ENCODE data around the gene S100A3.
"Not testable (repeated sequence)": the region's sequence is repeated elsewhere in the genome, so short reads cannot be mapped to it uniquely, and the experiment has no call there.

The S100A3 gene

GRCh38 chr1:153569465-153569864 lies 20.4 kb upstream of the S100A3 start:
- DNase-seq (ENCODE audit: low read depth, low spot score): no peak

- DNase-seq (ENCODE audit: low read depth, low spot score): peak; percentile 98
Measured at GRCh38 chr1:153568367-153569099, 19.5 kb upstream of the S100A3 start.

GRCh38 chr1:153567621-153568366 lies 18.7 kb upstream of the S100A3 start:
- DNase-seq (ENCODE audit: low read depth, low spot score): peak; percentile 84

GRCh38 chr1:153566414-153567371 lies 17.6 kb upstream of the S100A3 start:
- DNase-seq (ENCODE audit: low read depth, low spot score): peak; percentile 95

GRCh38 chr1:153565529-153566374 lies 16.7 kb upstream of the S100A3 start, which contains the start of gene S100A2:
Gene S100A2 (minus strand): TSS chr1:153565844. CDS start chr1:153563877, 1,967 bp downstream.
- no peak for DNase-seq (ENCODE audit: low read depth, low spot score)

DNA sequence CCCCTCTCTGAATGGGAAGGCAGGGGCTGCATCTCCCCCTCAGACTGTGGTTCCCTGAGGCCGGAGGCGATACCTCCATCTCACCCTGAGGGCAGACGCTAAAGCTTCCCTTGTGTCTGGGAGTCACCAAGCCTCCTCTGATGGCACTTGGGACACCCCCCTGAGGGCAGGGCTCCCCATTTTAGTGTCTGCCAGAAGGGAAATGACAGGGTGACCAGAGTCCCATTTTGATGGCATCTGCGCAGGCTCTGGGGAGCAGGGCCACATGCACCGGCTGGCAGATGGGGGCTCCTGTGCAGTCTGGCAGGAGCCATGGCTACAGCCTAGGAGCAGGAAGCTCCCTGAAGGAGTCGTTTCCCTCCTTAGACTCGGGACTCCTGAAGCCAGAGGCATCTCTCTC lies 14.9 kb upstream of the S100A3 start:
- DNase-seq (ENCODE audit: low read depth, low spot score): no peak

DNA sequence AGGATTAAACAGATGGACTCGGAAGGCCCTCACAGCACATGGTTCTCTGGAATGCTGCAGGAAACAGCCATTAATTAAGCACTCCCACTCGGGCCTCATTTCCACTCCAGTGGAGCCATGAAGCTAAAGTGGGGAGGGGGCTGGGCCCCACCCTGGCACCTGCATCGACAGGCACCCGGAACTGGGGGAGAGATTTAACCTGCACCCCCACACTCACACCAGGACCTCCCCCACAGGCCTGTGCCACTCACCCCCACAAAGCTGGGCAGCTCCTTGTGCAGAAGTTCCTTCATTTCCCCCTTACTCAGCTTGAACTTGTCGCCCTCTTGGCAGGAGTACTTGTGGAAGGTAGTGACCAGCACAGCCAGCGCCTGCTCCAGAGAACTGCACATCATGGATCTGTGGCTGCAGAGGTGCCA lies 14.4 kb upstream of the S100A3 start:
- DNase-seq (ENCODE audit: low read depth, low spot score): no peak

GRCh38 chr1:153562021-153562420 lies 13.0 kb upstream of the S100A3 start:
- not testable (repeated sequence) for DNase-seq (ENCODE audit: low read depth, low spot score)

DNA sequence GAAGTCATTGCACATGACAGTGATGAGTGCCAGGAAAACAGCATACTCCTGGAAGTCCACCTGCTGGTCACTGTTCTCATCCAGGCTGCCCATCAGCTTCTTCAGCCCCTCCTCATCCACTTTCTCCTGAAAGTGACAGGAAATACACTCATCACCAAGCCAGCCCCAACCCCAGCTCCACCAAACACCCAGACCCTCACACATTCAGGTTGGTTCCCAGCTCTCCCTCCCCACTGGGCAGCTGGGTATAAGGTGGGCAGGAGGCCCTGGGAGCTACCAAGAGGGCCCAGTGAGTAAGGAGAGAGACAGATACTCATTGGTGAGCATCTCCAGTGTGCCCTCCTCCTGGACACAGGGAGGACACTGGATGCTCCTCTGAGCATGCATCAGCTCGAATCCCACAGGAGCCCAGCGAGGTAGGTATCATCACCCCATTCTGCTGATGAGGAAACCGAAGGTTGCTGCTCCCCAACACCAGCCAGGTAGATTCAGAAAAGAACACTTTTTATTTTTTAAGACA lies 12.5 kb upstream of the S100A3 start:
- no peak for DNase-seq (ENCODE audit: low read depth, low spot score)

- no peak for DNase-seq (ENCODE audit: low read depth, low spot score)
Measured at GRCh38 chr1:153560771-153561465, 11.9 kb upstream of the S100A3 start.

GRCh38 chr1:153560241-153560640 lies 11.2 kb upstream of the S100A3 start:
- DNase-seq (ENCODE audit: low read depth, low spot score): no peak

- no peak for DNase-seq (ENCODE audit: low read depth, low spot score)
Measured at GRCh38 chr1:153557877-153558276, 8.8 kb upstream of the S100A3 start.

- DNase-seq (ENCODE audit: low read depth, low spot score): no peak
Measured at GRCh38 chr1:153556348-153556747, 7.3 kb upstream of the S100A3 start.

DNA sequence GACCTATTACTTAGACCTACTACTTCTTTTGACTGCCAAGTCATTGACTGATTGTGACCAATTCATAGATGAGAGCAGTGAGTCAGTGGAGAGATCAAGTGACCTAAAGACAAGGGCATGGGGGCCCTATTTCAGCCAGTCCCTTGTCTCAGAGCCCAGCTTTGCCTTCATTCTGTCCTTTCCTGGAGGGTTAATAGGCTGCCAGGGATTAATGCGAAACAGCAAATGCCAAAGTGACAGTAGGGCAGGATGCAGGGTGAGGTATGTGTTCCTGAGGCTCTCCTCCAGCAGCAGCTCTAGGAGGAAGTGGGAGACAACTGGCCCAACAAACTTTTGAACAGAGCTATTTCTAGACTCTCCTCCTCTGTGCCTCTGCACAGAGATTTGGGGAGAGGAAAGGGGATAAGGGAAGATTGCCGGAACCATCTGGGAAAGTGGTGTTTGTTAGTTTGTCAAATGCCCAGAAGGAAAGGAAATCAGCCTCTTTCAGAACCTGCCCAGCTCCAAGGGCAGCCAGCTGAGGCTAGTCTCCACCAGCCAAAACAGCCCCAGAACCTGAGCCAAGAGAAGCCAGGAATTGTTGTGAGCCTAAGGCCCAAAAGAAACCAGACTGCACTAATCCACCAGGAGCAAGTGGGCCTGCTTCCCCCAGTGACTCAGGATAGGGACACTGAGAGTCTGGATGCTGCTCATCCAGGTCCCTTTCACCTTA lies 4.9 kb upstream of the S100A3 start:
- DNase-seq (ENCODE audit: low read depth, low spot score): no peak

- no peak for DNase-seq (ENCODE audit: low read depth, low spot score)
Measured at GRCh38 chr1:153553096-153553495, 4.0 kb upstream of the S100A3 start.

- no peak for DNase-seq (ENCODE audit: low read depth, low spot score)
Measured at GRCh38 chr1:153552335-153552734, 3.3 kb upstream of the S100A3 start.

DNA sequence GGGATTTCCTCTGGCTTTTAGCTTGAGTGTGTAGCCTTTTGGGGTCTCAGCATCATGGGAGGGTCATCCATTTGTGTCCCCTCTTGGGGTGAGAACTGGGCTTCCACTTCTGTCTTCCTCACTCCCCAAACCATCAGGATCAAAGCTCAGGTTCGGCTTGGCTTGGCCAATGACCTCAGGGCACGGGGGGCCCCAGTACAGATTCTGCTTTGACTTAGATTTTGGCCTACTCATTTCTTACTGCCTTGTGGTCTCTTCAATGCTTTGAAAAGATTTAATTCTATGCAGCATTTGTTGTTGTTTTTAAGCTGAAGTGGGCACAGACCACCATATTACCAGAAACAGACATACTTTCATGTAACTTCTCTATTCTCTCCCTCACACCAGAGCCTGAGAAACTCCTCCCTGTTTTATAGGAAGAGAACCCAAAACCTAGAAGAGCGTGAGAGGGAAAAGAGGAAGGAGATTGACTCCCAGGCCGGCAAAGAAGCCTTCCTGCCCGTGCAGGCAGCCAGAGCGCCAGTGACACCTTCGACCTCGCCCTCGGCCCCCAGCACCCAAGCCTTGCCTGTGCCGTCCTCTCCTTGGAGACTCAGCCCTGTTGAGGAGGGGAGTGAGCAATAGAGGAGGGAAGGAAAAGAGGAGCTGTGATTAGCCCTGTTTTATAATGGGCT lies 1.9 kb upstream of the S100A3 start:
- no peak for DNase-seq (ENCODE audit: low read depth, low spot score)

DNA sequence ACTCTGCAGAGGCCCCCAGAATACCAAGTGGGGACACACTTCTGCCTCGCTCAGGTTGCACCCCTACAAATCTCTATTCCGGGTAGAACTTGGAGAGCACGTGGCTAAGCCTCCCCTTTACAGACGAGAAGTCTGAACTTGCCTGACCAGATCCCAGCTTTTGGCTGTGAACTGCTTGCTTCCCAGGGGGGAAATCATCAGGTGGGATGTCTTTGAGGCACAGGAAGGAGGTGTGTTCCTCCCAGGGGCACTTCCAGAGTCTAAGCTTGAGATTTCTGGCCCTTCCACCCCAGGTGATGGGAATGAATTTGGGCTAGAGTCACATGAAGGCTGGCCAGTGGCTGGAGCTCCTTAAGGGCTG lies 1.3 kb upstream of the S100A3 start:
- no peak for DNase-seq (ENCODE audit: low read depth, low spot score)
